DND-41 (cell line): ENCODE data around the gene SLC25A19.

Experiments used
- EZH2 ChIP-seq: IDR thresholded peaks from 3 replicates; pipeline ENCODE4 v1.6.1; 2012; ENCODE audit warnings: borderline replicate concordance, low read depth, mild to moderate bottlenecking, moderate library complexity, low read length, inconsistent platforms; ENCODE audit not compliant: severe bottlenecking
- TF ChIP-seq, protein P1 (sequence below): IDR thresholded peaks from 2 replicates; pipeline ENCODE4 v1.5.1; 2012; ENCODE audit warnings: borderline replicate concordance, low read length, moderate library complexity, mild to moderate bottlenecking; ENCODE audit not compliant: poor library complexity, severe bottlenecking; ENCODE audit errors: extremely low read depth

DNA sequence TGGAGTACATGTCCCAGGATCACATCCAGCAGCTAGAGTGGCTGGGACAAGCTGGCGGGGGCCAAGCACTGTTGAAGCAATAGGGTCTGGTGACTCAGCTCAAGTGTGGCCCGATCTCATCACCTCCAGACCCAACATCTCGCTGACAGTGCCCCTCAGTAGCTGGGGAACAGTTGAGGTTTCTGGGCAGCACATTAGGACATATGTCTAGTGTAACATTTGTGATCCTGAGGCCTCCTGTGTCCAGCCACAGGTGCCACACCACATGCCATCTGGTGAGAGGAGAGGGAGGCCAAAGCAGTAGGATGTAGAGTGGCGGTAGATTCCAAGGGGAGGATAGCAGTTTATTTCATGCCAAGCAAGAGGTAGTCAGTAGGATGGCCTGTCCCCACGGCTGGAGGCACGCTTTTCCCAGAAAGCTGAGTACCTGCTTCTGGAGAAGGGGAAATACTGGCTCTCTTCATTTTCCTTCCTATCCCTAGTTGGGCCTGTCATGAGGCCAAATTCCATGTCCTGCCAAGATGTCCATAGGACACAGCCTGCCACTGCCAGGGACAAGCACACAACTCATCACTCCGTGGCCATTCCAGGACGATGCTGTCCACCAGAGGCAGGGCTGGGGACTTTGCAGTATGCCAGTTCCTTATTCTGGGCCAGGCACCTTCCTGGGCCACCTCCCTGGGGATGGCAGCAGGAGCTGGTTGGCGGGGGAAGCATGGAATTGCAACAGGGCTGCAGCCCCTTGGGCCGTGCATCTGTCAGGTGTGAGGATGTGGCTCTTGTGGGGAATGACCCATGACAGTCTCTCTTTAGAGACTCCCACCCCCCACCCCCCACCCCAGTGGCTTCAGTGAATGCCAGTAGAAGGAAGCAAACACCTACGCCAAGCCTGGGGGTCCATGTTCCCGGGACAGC, 51.9 kb downstream of the SLC25A19 start:
- TF ChIP-seq, protein P1, sequence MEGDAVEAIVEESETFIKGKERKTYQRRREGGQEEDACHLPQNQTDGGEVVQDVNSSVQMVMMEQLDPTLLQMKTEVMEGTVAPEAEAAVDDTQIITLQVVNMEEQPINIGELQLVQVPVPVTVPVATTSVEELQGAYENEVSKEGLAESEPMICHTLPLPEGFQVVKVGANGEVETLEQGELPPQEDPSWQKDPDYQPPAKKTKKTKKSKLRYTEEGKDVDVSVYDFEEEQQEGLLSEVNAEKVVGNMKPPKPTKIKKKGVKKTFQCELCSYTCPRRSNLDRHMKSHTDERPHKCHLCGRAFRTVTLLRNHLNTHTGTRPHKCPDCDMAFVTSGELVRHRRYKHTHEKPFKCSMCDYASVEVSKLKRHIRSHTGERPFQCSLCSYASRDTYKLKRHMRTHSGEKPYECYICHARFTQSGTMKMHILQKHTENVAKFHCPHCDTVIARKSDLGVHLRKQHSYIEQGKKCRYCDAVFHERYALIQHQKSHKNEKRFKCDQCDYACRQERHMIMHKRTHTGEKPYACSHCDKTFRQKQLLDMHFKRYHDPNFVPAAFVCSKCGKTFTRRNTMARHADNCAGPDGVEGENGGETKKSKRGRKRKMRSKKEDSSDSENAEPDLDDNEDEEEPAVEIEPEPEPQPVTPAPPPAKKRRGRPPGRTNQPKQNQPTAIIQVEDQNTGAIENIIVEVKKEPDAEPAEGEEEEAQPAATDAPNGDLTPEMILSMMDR: no peak
- TF ChIP-seq EZH2: no peak
